Tibial artery (tissue), 4 donors: ENCODE measurements around the gene PRDM2.

Experiments
- DNase-seq, 2 donors: peaks; one replicate each; pipeline ENCODE4 v3.0.0-alpha.2; 2019
- H3K27ac ChIP-seq, 2 donors: fragments of 200-600 bp; sonication (generic) in 1 of 2; 1 replicate in 1 of 2; 2 replicates in 1 of 2; pipeline ENCODE4 v1.5.1; 2018 to 2019; ENCODE audit warnings: mild to moderate bottlenecking in 1 of 2
- H3K27me3 ChIP-seq, 2 donors: fragments of 200-600 bp; sonication (generic) in 1 of 2; one replicate each; pipeline versions ENCODE4 v1.5.1 to v1.6.0; 2016 to 2019
- H3K36me3 ChIP-seq, 3 donors: fragments of 200-600 bp; sonication (generic) in 2 of 3; one replicate each; pipeline ENCODE4 v1.5.1; 2016 to 2019; ENCODE audit warnings: mild to moderate bottlenecking in 2 of 3
- H3K4me1 ChIP-seq, 4 donors: fragments of 200-600 bp; sonication (generic) in 2 of 4; 1 replicate in 3 of 4; 2 replicates in 1 of 4; pipeline ENCODE4 v1.5.1; 2016 to 2019
- H3K4me3 ChIP-seq, 2 donors: fragments of 200-600 bp; sonication (generic) in 1 of 2; 1 replicate in 1 of 2; 2 replicates in 1 of 2; pipeline ENCODE4 v1.5.1; 2018 to 2019; ENCODE audit warnings: mild to moderate bottlenecking in 2 of 2
- H3K9me3 ChIP-seq, 3 donors: fragments of 200-600 bp; sonication (generic) in 1 of 3; one replicate each; pipeline ENCODE4 v1.5.1; 2016 to 2019
- intact Hi-C: fragments of 100-400 bp; cut with DNase I; formaldehyde crosslinking; loops from one replicate; pipeline ENCODE4 v1.15.0; 2023; ENCODE audit warnings: low total_unique reads
- TF ChIP-seq, protein P1 (sequence below), 2 experiments: fragments of 200-600 bp in 1 of 2; fragments of 450-650 bp in 1 of 2; IDR thresholded peaks; one replicate each; pipeline ENCODE4 v1.5.1; 2017 to 2019; ENCODE audit warnings: antibody characterized with exemption in 2 of 2, mild to moderate bottlenecking in 1 of 2, moderate library complexity in 1 of 2

The PRDM2 gene

DNA sequence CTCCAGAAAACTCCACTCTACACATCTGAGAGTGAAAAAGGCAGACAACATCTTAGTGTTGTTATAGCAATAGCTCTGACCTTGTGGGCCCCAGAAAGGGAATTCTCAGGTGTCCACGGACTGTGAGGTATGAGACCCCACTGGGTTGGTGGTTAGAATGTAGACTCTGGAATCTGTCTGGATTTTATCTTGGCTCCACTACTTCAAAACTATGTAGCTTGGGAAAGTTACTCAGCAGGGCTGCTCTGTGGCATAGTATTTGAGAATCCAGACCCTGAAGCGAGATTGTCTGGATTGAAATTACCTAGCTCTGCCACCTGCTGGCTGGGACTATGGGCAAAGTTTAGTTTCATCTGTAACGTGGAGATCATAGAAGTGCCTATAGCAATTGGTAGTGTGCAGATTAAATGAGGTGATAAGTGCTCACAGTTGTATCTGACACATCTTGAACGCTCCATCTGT is 25.8 kb downstream of the PRDM2 start:
- TF ChIP-seq, protein P1, sequence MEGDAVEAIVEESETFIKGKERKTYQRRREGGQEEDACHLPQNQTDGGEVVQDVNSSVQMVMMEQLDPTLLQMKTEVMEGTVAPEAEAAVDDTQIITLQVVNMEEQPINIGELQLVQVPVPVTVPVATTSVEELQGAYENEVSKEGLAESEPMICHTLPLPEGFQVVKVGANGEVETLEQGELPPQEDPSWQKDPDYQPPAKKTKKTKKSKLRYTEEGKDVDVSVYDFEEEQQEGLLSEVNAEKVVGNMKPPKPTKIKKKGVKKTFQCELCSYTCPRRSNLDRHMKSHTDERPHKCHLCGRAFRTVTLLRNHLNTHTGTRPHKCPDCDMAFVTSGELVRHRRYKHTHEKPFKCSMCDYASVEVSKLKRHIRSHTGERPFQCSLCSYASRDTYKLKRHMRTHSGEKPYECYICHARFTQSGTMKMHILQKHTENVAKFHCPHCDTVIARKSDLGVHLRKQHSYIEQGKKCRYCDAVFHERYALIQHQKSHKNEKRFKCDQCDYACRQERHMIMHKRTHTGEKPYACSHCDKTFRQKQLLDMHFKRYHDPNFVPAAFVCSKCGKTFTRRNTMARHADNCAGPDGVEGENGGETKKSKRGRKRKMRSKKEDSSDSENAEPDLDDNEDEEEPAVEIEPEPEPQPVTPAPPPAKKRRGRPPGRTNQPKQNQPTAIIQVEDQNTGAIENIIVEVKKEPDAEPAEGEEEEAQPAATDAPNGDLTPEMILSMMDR (IDR thresholded peaks at IDR 0.05) = peak in 1 of 2 experiments; percentile 4
- Histone ChIP-seq H3K36me3 (no peaks in the 10 kb centered on the region), H3K27ac (no peak overlapping the region), H3K27me3 (no peaks in the 10 kb centered on the region), H3K4me1 (no peaks in the 10 kb centered on the region), H3K4me3 (no peak overlapping the region), H3K9me3 (no peaks in the 10 kb centered on the region)
- intact Hi-C loops = no loop called here
- DNase-seq = no peak

DNA sequence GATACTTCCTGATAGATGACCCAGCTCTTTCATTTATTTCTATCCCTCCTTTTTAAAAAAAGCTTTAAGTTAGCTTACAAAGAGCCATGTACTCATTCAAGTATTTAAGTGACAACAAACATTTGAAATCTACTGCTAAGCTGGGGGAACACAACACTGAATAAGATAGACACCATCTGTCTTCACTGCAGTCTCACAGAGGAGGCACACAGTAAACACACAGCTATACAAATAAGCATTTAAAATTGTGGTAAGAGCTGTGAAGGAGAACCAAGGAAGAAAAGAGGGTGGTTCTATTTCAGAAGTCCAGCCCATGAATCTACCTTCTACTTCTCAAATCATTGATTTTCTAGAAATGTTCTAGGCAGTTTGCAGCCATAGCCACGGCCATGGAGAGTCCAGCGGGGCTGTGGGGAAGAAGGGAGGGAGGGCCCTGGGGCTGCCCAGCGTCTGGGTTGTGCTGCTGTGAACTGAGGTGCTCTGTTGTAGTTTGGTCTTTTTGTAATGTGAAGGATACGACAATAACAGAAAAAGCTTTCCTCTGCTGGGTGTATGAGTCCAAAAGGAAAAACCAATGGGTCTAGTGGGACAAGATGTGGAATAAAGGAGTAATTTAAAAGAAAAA is 28.2 kb downstream of the PRDM2 start:
- Histone ChIP-seq H3K27ac (no peak overlapping the region), H3K4me1 (peaks cover 0 to 5% (median under 1%) of the 10 kb centered on the region in 4 donors), H3K36me3 (no peaks in the 10 kb centered on the region), H3K4me3 (no peak overlapping the region), H3K27me3 (no peaks in the 10 kb centered on the region), H3K9me3 (no peaks in the 10 kb centered on the region)
- no peak for DNase-seq
- TF ChIP-seq, protein P1 (IDR thresholded peaks at IDR 0.05) = no peak
- intact Hi-C loops = no loop called here

DNA sequence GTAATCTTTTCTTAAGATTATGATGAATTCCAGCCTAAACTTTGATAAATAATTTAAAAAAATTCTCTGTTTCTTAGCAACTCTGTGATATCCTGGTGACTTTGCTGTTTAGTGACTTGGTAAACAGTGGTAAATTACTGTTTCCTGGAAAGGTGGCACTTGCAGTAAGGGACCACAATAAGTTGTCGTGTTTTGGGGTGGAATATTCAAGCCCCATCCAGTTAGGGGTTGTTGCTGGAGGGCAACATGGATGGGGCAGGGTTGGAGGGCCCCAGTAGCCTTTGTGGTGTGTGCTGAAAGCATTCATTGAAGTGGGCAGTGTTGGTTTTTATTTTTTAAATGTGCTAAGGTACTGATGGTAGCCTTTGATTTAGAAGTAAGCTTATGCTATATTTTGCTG is 30.3 kb downstream of the PRDM2 start:
- Histone ChIP-seq H3K27ac (no peak overlapping the region), H3K27me3 (no peaks in the 10 kb centered on the region), H3K4me1 (peaks cover 0 to 13% (median 5%) of the 10 kb centered on the region in 4 donors), H3K4me3 (no peak overlapping the region), H3K9me3 (no peaks in the 10 kb centered on the region), H3K36me3 (peaks cover 0 to 5% (median 0%) of the 10 kb centered on the region in 3 donors)
- no peak for DNase-seq
- TF ChIP-seq, protein P1 (IDR thresholded peaks at IDR 0.05) = no peak
- intact Hi-C loops = no loop called here

DNA sequence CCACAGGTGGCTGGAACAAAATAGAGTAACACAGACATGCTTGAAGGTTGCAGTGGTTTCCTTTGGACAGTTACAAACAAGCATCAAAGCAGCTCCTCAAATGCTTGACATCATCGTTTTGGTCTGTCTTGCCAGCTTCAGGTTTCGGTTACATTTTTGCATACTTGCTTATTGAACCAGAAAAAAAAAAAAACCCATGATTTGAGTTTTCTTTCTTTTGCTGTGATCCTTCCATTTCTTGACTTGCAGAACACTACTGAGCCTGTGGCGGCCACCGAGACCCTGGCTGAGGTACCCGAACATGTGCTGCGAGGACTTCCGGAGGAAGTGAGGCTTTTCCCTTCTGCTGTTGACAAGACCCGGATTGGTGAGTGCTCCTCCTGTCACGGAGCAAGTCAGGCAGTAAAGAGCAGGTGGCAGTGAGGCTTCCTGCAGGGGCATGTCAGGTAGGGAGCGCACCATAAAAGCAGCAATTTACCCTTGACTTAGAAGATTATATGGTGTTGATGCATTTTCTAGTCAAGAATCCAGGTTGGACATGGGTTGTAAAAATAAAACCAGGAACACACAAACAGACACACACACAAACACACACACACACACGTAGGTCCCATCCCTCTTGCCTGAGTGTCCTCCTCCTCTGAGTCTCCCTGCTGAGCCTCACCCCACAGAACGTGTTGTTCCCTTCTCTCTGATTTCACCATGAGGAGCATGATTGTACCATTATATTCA is 30.9 kb downstream of the PRDM2 start:
- Histone ChIP-seq H3K4me3 (no peak overlapping the region), H3K27ac (no peak overlapping the region), H3K27me3 (no peaks in the 10 kb centered on the region), H3K4me1 (peaks cover 0 to 13% (median 5%) of the 10 kb centered on the region in 4 donors), H3K36me3 (peaks cover 0 to 5% (median 0%) of the 10 kb centered on the region in 3 donors), H3K9me3 (no peaks in the 10 kb centered on the region)
- TF ChIP-seq, protein P1 (IDR thresholded peaks at IDR 0.05) = no peak
- DNase-seq = peak in 1 of 2 donors; percentile 42
- intact Hi-C loops = no loop called here

DNA sequence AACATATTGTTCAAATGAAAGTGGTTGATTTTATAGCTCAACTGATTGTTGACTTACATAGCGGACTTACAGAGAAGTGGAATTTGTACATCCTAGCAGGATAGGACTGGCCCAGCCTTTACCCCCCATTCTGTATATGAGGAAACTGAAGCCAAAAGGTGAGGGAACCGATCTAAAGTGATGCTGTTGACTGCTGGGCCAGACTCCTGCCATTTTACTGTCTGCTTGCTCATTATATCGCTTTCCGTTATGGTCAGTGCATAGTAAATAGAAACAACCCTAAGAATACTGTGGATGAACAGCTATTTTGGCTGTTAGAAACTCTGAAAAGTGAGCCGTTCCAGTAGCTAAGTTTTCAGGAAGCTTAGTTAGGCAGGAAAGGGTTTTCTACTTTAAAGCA is 31.9 kb downstream of the PRDM2 start:
- TF ChIP-seq, protein P1 (IDR thresholded peaks at IDR 0.05) = no peak
- H3K9me3 ChIP-seq = no peaks in the 10 kb centered on the region
- no peak overlapping the region for H3K27ac ChIP-seq
- no peaks in the 10 kb centered on the region for H3K27me3 ChIP-seq
- no peak overlapping the region for H3K4me3 ChIP-seq
- intact Hi-C loops = no loop called here
- peaks cover 0 to 5% (median 0%) of the 10 kb centered on the region in 3 donors for H3K36me3 ChIP-seq
- H3K4me1 ChIP-seq = peaks cover 0 to 13% (median 5%) of the 10 kb centered on the region in 4 donors
- no peak for DNase-seq
